ENCODE measurements around the gene PTH1R.

The PTH1R gene

DNA sequence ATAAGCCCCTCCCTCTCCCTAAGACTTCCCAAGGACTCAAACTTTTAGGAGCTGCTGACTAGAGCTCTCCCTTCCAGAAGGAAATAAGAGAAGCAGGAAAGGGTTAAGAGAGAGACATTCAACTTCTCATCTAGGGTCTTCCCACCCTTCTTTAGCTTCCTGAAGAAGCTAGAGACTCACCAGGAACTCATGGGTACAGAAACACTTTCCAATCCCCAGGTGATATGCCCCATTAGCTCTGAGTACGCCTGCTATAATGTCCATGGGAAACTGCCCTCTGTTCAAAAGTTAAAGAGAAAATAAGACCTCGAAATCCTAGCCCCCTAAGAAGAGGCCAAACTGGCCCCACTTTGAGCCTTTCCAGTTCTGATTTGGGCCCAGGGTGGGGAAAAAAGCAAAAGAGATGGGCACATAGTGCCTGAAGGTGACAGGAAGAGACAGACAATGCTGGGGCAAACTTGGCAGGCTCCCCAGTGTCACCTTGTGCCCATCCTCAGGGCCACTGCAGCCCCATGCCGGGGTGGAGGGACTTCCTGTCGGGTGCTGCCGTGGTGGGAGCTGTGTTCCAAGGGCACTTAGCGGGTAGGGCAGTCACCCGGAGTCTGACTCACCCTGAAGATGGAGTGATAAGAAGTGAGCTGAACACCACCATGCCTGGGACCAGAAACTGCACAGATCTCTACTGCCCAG lies 69.5 kb downstream of the PTH1R start:
- H3K4me1 ChIP-seq (ENCODE audit: control insufficient read depth, low read length), result peaks cover 24% of the 10 kb centered on the region

DNA sequence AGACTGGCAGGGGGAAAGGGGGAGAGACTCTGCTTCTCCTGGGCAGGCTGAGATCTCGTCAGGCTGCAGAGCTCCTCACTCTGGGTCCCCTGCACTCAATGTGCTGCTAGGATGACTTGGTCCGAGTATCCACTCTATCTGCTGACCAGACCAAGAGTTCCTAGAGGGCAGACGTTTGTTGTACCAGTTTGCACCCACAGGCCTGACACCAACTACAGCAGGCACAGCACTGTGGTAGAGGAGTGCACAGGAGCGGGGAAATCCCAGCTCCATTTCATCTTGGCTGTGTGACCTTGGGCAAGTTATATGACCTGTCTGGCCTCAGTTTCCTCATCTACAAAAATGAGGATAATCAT lies 70.0 kb downstream of the PTH1R start:
- no peaks in the 10 kb centered on the region for H3K9me3 ChIP-seq (ENCODE audit: control insufficient read depth, insufficient read depth, low read length)
- H3K4me2 ChIP-seq (ENCODE audit: low read length), result no peak overlapping the region
- no peaks in the 10 kb centered on the region for H3F3A ChIP-seq (ENCODE audit: control insufficient read depth, insufficient read depth)
- no peaks in the 10 kb centered on the region for H3K27me3 ChIP-seq (ENCODE audit: control insufficient read depth, low read length)
- peaks cover 43% of the 10 kb centered on the region for H4K20me1 ChIP-seq (ENCODE audit: control insufficient read depth, insufficient read depth, low read depth, low read length)
- peaks cover 72% of the 10 kb centered on the region for H3K36me3 ChIP-seq (ENCODE audit: control insufficient read depth, low read length)
- H3K4me1 ChIP-seq (ENCODE audit: control insufficient read depth, low read length), result peaks cover 29% of the 10 kb centered on the region
- no peak overlapping the region for H3K4me3 ChIP-seq (ENCODE audit: low read length)
- H3K9me2 ChIP-seq (replicated peaks; ENCODE audit: control insufficient read depth, low read length), result no peaks in the 10 kb centered on the region
- peaks cover 98% of the 10 kb centered on the region for H3K79me2 ChIP-seq (ENCODE audit: control insufficient read depth, low read length)
- TF ChIP-seq, protein P1, sequence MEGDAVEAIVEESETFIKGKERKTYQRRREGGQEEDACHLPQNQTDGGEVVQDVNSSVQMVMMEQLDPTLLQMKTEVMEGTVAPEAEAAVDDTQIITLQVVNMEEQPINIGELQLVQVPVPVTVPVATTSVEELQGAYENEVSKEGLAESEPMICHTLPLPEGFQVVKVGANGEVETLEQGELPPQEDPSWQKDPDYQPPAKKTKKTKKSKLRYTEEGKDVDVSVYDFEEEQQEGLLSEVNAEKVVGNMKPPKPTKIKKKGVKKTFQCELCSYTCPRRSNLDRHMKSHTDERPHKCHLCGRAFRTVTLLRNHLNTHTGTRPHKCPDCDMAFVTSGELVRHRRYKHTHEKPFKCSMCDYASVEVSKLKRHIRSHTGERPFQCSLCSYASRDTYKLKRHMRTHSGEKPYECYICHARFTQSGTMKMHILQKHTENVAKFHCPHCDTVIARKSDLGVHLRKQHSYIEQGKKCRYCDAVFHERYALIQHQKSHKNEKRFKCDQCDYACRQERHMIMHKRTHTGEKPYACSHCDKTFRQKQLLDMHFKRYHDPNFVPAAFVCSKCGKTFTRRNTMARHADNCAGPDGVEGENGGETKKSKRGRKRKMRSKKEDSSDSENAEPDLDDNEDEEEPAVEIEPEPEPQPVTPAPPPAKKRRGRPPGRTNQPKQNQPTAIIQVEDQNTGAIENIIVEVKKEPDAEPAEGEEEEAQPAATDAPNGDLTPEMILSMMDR (IDR thresholded peaks at IDR 0.05; ENCODE audit: low read depth, low read length, poor library complexity, severe bottlenecking), result no peak
- TF ChIP-seq EZH2phosphoT487 (IDR thresholded peaks at IDR 0.05; ENCODE audit: borderline replicate concordance, low read length), result no peak
- H3K27ac ChIP-seq (ENCODE audit: low read depth, low read length), result no peak overlapping the region

More for the DNA sequence above, 69.5 kb downstream of the PTH1R start:
- H3K79me2 ChIP-seq (ENCODE audit: control insufficient read depth, low read length), result peaks cover 98% of the 10 kb centered on the region
- H3F3A ChIP-seq (ENCODE audit: control insufficient read depth, insufficient read depth), result no peaks in the 10 kb centered on the region
- H3K27ac ChIP-seq (ENCODE audit: low read depth, low read length), result no peak overlapping the region
- H3K9me2 ChIP-seq (replicated peaks; ENCODE audit: control insufficient read depth, low read length), result no peaks in the 10 kb centered on the region
- peaks cover 45% of the 10 kb centered on the region for H4K20me1 ChIP-seq (ENCODE audit: control insufficient read depth, insufficient read depth, low read depth, low read length)
- no peaks in the 10 kb centered on the region for H3K9me3 ChIP-seq (ENCODE audit: control insufficient read depth, insufficient read depth, low read length)
- no peak overlapping the region for H3K4me2 ChIP-seq (ENCODE audit: low read length)
- no peak overlapping the region for H3K4me3 ChIP-seq (ENCODE audit: low read length)
- no peak for TF ChIP-seq EZH2phosphoT487 (IDR thresholded peaks at IDR 0.05; ENCODE audit: borderline replicate concordance, low read length)
- TF ChIP-seq, protein P1 (IDR thresholded peaks at IDR 0.05; ENCODE audit: low read depth, low read length, poor library complexity, severe bottlenecking), result no peak
- peaks cover 74% of the 10 kb centered on the region for H3K36me3 ChIP-seq (ENCODE audit: control insufficient read depth, low read length)
- no peaks in the 10 kb centered on the region for H3K27me3 ChIP-seq (ENCODE audit: control insufficient read depth, low read length)

DNA sequence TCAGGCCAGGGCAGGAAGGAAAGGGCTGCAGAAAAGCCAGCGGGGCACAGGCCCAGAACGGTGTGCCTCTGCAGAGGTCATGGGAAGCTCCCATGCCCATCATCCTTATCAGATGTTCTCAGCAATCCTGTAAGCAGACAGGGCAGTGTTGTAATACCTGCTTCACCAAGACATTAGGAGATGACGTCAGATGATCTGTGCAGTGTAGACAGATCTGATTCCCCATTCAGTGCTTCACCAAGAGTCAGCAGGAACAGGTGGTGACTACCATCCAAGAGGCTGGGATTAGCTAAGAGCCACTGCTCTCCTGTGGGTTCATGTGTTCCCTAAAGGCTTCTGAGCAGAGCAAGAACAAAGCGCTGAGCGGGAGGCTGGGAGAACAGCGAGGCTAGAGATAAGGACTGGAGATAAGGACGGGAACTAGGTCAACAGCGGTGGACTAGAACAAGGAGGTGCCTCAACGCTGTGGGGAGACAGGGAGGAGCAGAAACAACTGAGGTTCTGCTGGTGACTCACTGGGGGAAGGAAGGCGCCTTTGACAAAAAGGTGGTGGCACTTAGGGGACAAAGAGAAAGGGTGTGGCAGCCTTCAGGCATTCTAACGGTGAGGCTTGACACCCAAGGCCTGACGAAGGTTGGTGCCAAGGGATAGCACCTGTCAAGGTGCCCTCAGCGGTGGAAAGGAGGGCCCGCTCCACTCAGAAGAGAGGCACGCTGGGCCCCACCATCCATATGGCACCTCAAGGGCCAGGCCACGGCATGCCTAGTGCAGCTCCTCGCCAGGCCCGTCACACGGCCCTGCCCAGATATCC lies 70.7 kb downstream of the PTH1R start:
- Histone ChIP-seq H3K4me1 (ENCODE audit: control insufficient read depth, low read length) (peaks cover 36% of the 10 kb centered on the region), H3K27ac (ENCODE audit: low read depth, low read length) (no peak overlapping the region), H3K9me3 (ENCODE audit: control insufficient read depth, insufficient read depth, low read length) (no peaks in the 10 kb centered on the region), H3K4me3 (ENCODE audit: low read length) (no peak overlapping the region), H3F3A (ENCODE audit: control insufficient read depth, insufficient read depth) (no peaks in the 10 kb centered on the region), H3K36me3 (ENCODE audit: control insufficient read depth, low read length) (peaks cover 70% of the 10 kb centered on the region), H3K4me2 (ENCODE audit: low read length) (no peak overlapping the region), H3K79me2 (ENCODE audit: control insufficient read depth, low read length) (peaks cover 98% of the 10 kb centered on the region), H3K27me3 (ENCODE audit: control insufficient read depth, low read length) (no peaks in the 10 kb centered on the region), H3K9me2 (replicated peaks; ENCODE audit: control insufficient read depth, low read length) (no peaks in the 10 kb centered on the region), H4K20me1 (ENCODE audit: control insufficient read depth, insufficient read depth, low read depth, low read length) (peaks cover 45% of the 10 kb centered on the region)
- TF ChIP-seq EZH2phosphoT487 (IDR thresholded peaks at IDR 0.05; ENCODE audit: borderline replicate concordance, low read length), result no peak
- TF ChIP-seq, protein P1 (IDR thresholded peaks at IDR 0.05; ENCODE audit: low read depth, low read length, poor library complexity, severe bottlenecking), result no peak
